ENCODE results near the gene UBE2L5. TPM values are rescaled to one million over a fixed set of nuclear protein-coding genes. Genes with fewer than 3 reads are reported as not detected.

Gene UBE2L5
- not detected in 2 replicates for total RNA-seq

GRCh38 chr13:30422054-30422839, at the start of gene UBE2L5:
UBE2L5 (plus strand) TSS chr13:30422493; CDS start chr13:30427991, 5,498 bp downstream.

GRCh38 chr13:30465593-30466357, 43.5 kb downstream of the UBE2L5 start, which contains the start of gene HMGB1:
HMGB1 (minus strand) TSS chr13:30465936; CDS start chr13:30463680, 2,256 bp downstream.

Other genes starting within 250 kb of the UBE2L5 start
- 10.5 and 11.7 TPM in 2 replicates for gene KATNAL1, start 114.9 kb upstream of the UBE2L5 start, total RNA-seq
- gene HMGB1, start 43.4 kb downstream of the UBE2L5 start, total RNA-seq = 157 and 178 TPM in 2 replicates
- gene USPL1, start 195.4 kb downstream of the UBE2L5 start, total RNA-seq = 13.2 and 23.5 TPM in 2 replicates